Sigmoid colon (tissue), 4 donors: Measurements from ENCODE around the gene FMNL2.

Experiments used
- CTCF ChIP-seq, 4 experiments: fragments of 450-650 bp in 3 of 4; fragments of 200-600 bp in 1 of 4; IDR thresholded peaks; one replicate each; pipeline ENCODE4 v1.5.1; 2016 to 2019; ENCODE audit warnings: antibody characterized with exemption in 4 of 4, mild to moderate bottlenecking in 3 of 4, moderate library complexity in 2 of 4
- EP300 ChIP-seq, 4 donors: sonication (generic); formaldehyde crosslinking; IDR thresholded peaks; one replicate each; pipeline ENCODE4 v1.6.1; 2017; ENCODE audit warnings: antibody characterized with exemption in 4 of 4
- POLR2A ChIP-seq, 2 donors: fragments of 450-650 bp; IDR thresholded peaks; one replicate each; pipeline ENCODE4 v1.6.1; 2016; ENCODE audit warnings: antibody characterized with exemption in 2 of 2, mild to moderate bottlenecking in 2 of 2, moderate library complexity in 2 of 2
- POLR2AphosphoS5 ChIP-seq, 4 donors: sonication (generic); formaldehyde crosslinking; IDR thresholded peaks; one replicate each; pipeline ENCODE4 v1.6.1; 2017; ENCODE audit warnings: antibody characterized with exemption in 4 of 4

- TF ChIP-seq CTCF (IDR thresholded peaks at IDR 0.05): no peak
- TF ChIP-seq POLR2AphosphoS5 (IDR thresholded peaks at IDR 0.05): no peak
- TF ChIP-seq POLR2A (IDR thresholded peaks at IDR 0.05): no peak
- TF ChIP-seq EP300 (IDR thresholded peaks at IDR 0.05): no peak
Observed at GRCh38 chr2:152454371-152454770, 119.4 kb downstream of the FMNL2 start.
